HG03571 (cell line): ENCODE results near the gene SMARCA2.

ENCODE experiments used
- ATAC-seq: cut with Tn5 transposase; IDR thresholded peaks from one replicate; pipeline ENCODE4 v1.9.1; 2021; ENCODE audit not compliant: unreplicated experiment

The SMARCA2 gene

GRCh38 chr9:2199999-2200796, 185.1 kb downstream of the SMARCA2 start:
- no peak for ATAC-seq

- no peak for ATAC-seq
Measured at GRCh38 chr9:2208465-2208864, 193.3 kb downstream of the SMARCA2 start.

- no peak for ATAC-seq
Measured at GRCh38 chr9:2208991-2209390, 193.8 kb downstream of the SMARCA2 start.

- no peak for ATAC-seq
Measured at GRCh38 chr9:2209400-2209799, 194.3 kb downstream of the SMARCA2 start.

- ATAC-seq: no peak
Measured at GRCh38 chr9:2210201-2210600, 195.1 kb downstream of the SMARCA2 start.

DNA sequence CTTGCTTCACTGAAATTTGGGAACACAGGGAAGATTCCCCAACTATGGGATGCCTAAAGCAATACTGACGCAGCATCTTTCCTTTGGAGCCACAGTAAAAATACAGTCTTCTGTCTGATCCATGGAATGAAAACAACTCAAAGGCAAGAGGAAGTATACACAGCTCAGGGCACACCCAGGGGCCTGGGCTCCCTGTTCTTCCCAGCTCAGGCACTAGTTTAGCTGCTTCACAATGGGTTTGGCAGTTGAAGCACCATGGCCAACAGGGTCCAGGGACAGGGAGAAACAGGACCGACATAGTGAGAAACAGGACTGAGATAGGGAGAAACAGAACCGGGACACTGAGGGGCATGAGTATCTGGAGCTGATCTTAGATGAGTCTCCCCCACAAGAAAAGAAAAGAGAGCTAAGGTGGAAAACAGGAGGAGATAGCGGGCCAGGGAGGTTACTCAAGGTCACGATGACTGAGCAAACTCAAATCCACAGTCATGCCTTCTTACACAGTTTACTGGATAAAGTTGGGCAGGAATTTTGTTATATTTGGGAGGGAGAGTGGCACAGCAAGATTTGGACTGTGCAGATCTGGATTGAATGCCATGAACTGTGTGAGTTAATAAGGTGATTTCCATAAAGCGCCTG, 198.8 kb downstream of the SMARCA2 start:
- ATAC-seq: no peak

GRCh38 chr9:2214707-2215106, 199.6 kb downstream of the SMARCA2 start:
- no peak for ATAC-seq

GRCh38 chr9:2215921-2216441, 200.8 kb downstream of the SMARCA2 start:
- no peak for ATAC-seq

DNA sequence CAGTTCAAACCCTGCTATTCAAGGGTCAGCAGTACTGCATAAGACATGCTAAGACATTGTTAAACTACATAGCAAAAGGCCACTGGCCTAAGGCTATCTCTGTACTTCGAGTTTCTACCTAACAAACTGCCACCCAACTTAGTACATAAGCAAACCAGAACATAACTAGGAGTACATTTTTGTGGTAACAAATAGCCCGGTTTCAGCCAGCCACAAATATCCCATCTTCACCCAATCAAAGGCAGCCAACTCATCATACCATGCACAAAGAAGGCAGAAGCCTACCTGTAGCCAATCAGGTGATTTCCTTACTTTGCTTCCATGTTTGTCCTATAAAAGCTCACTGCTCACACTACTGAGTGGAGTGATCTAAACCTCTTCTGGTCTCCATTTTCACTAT, 201.4 kb downstream of the SMARCA2 start:
- no peak for ATAC-seq

- no peak for ATAC-seq
Measured at GRCh38 chr9:2217540-2217939, 202.4 kb downstream of the SMARCA2 start.

DNA sequence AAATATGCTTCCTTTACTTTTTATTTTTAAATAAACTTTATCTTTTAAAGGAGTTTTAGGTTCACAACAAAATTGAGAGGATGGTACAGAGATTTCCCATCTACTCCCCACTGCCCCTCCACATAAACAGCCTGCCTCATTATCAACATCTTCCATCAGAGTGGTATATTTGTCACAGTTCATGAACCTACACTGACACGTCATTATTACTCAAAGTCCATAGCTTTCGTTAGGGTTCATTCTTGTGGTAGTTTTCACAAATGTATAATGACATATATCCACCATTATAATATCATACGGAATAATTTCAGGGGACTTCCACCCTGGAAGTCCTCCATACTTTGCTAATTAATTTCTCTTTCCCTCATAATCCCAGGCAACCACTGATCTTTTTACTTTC, 204.9 kb downstream of the SMARCA2 start:
- ATAC-seq: no peak

GRCh38 chr9:2227144-2227867, 212.2 kb downstream of the SMARCA2 start:
- no peak for ATAC-seq

GRCh38 chr9:2228132-2228531, 213.0 kb downstream of the SMARCA2 start:
- ATAC-seq: no peak

- no peak for ATAC-seq
Measured at GRCh38 chr9:2228641-2229040, 213.5 kb downstream of the SMARCA2 start.

DNA sequence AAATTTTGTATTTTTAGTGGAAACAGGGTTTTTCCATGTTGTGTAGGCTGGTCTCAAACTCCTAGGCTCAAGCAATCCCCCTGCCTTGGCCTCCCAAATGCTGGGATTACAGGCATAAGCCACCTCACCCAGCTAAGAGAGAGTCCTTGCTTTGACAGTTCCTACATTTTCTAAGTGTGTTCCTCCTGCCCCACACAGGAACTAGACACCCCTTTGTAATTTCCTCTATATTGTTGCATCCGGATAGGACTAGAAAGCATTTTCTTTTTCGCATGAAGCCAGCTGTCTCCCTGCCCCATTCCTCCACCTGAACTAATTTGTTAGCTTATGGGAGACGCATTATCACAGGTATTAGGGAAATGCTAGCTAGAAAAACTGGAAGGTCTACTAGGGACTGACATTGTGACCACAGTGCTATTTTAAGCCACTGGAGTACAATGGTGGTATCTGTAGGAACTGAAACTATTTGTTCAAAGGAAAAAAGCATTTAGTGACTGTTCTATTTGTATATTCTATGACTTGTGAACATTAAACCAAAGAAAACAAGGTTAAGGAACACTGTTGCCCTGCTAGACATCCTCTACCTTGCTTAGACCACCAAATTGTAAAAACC, 214.1 kb downstream of the SMARCA2 start:
- ATAC-seq: peak; percentile 53

GRCh38 chr9:2230362-2230761, 215.2 kb downstream of the SMARCA2 start:
- no peak for ATAC-seq

DNA sequence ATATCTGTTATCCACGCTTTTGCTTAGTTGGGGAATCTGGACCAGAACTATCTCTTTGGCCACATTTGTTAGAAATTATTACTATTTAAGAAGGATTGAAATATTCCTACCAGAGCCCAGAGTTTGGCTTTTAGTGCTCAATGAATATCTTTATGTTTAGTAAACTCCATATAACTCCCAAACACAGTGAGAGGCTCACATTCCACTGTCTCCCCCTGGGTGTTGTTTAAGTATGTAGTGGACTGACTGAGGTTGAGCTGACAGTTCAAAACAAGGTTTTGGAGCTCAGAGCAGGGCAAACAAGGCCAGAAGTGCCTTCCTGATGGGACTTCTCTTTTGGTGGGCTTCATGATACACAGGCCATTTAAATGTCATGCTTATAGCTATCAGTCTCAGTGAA, 216.0 kb downstream of the SMARCA2 start:
- ATAC-seq: no peak

GRCh38 chr9:2231829-2232228, 216.7 kb downstream of the SMARCA2 start:
- no peak for ATAC-seq

- no peak for ATAC-seq
Measured at GRCh38 chr9:2233274-2233673, 218.1 kb downstream of the SMARCA2 start.

DNA sequence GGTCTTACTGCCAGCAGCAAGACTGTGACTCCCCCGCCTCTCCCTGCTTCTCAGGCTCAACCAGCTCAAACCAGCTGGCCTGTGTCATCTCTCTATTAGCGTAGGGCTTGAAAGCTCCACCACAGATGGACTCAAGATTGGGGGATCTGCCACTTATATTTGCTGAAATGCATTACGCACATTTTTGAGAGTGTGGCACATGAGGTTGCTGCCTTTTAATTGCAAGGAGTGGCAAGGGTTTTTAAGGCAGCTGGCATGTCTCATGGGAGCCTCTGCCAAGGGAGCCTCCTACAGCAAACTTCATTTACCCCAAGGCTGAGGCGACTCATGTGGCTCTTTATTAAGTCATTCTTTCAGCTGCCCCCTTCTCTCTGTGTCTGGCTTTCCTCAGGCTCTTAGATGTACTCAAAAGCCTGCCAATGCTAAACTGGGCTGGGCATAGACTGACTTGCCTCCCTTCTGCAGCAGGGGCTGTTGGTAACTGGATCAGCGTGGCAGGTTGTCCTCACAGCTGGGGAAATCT, 219.3 kb downstream of the SMARCA2 start:
- ATAC-seq: no peak

GRCh38 chr9:2235623-2236022, 220.5 kb downstream of the SMARCA2 start:
- ATAC-seq: no peak
